ENCODE data around the gene CCDC85C. TPM values are rescaled to one million over a fixed set of nuclear protein-coding genes. Genes with fewer than 3 reads are reported as not detected.
A peak's percentile ranks its signal among the peaks of the same experiment; 100 is the strongest.

The CCDC85C gene
- total RNA-seq, 1 donor from 2014 or later = 41.0 TPM

- H3K27ac ChIP-seq (replicated peaks) = peak overlapping the region; percentile 90
- H3K36me3 ChIP-seq = no peaks in the 10 kb centered on the region
- intact Hi-C loops (cut with micrococcal nuclease) = no loop called here
- no peaks in the 10 kb centered on the region for H3K27me3 ChIP-seq (ENCODE audit: low read depth)
- no peak for TF ChIP-seq CTCF (IDR thresholded peaks at IDR 0.05; ENCODE audit: borderline replicate concordance)
- peaks cover 59% of the 10 kb centered on the region for H3K4me1 ChIP-seq
- no peak for DNase-seq
- no peaks in the 10 kb centered on the region for H3K9me3 ChIP-seq (replicated peaks)
- no peak overlapping the region for H3K4me3 ChIP-seq
These were observed 47.7 kb downstream of the CCDC85C start for GRCh38 chr14:99556134-99556791.

- Histone ChIP-seq H3K27me3 (ENCODE audit: low read depth) (no peaks in the 10 kb centered on the region), H3K4me1 (peaks cover 59% of the 10 kb centered on the region), H3K9me3 (replicated peaks) (no peaks in the 10 kb centered on the region), H3K4me3 (no peak overlapping the region), H3K27ac (replicated peaks) (peak overlapping the region; percentile 90), H3K36me3 (no peaks in the 10 kb centered on the region)
- DNase-seq = no peak
- intact Hi-C loops (cut with micrococcal nuclease) = no loop called here
- TF ChIP-seq CTCF (IDR thresholded peaks at IDR 0.05; ENCODE audit: borderline replicate concordance) = no peak
These were observed 49.1 kb downstream of the CCDC85C start for GRCh38 chr14:99554757-99555531.

- Histone ChIP-seq H3K4me3 (peak overlapping the region; percentile 0), H3K27ac (replicated peaks) (peak overlapping the region; percentile 90), H3K4me1 (peaks cover 66% of the 10 kb centered on the region), H3K36me3 (no peaks in the 10 kb centered on the region), H3K27me3 (ENCODE audit: low read depth) (no peaks in the 10 kb centered on the region), H3K9me3 (replicated peaks) (no peaks in the 10 kb centered on the region)
- TF ChIP-seq CTCF (IDR thresholded peaks at IDR 0.05; ENCODE audit: borderline replicate concordance) = no peak
- intact Hi-C loops (cut with micrococcal nuclease) = no loop called here
- DNase-seq = peak; percentile 54
These were observed 49.8 kb downstream of the CCDC85C start for GRCh38 chr14:99554184-99554583.

GRCh38 chr14:99552572-99553216, 51.3 kb downstream of the CCDC85C start:
- H3K36me3 ChIP-seq = no peaks in the 10 kb centered on the region
- TF ChIP-seq CTCF (IDR thresholded peaks at IDR 0.05; ENCODE audit: borderline replicate concordance) = no peak
- DNase-seq = peak; percentile 44
- no peaks in the 10 kb centered on the region for H3K27me3 ChIP-seq (ENCODE audit: low read depth)
- peaks cover 66% of the 10 kb centered on the region for H3K4me1 ChIP-seq
- H3K27ac ChIP-seq (replicated peaks) = peak overlapping the region; percentile 90
- intact Hi-C loops (cut with micrococcal nuclease) = no loop called here
- no peak overlapping the region for H3K4me3 ChIP-seq
- no peaks in the 10 kb centered on the region for H3K9me3 ChIP-seq (replicated peaks)

GRCh38 chr14:99552021-99552553, 51.9 kb downstream of the CCDC85C start:
- H3K9me3 ChIP-seq (replicated peaks) = no peaks in the 10 kb centered on the region
- no peak overlapping the region for H3K4me3 ChIP-seq
- H3K4me1 ChIP-seq = peaks cover 66% of the 10 kb centered on the region
- intact Hi-C loops (cut with micrococcal nuclease) = no loop called here
- no peak for TF ChIP-seq CTCF (IDR thresholded peaks at IDR 0.05; ENCODE audit: borderline replicate concordance)
- H3K36me3 ChIP-seq = no peaks in the 10 kb centered on the region
- H3K27ac ChIP-seq (replicated peaks) = peak overlapping the region; percentile 90
- no peaks in the 10 kb centered on the region for H3K27me3 ChIP-seq (ENCODE audit: low read depth)
- no peak for DNase-seq
